Testis (tissue), 2 donors: ENCODE measurements around the gene CMKLR1.

Experiments used
- CTCF ChIP-seq, 3 experiments: fragments of 450-650 bp in 2 of 3; fragments of 200-600 bp in 1 of 3; sonication (generic) in 1 of 3; IDR thresholded peaks; one replicate each; pipeline ENCODE4 v1.5.1; 2016 to 2019; ENCODE audit warnings: antibody characterized with exemption in 3 of 3, mild to moderate bottlenecking in 2 of 3, moderate library complexity in 1 of 3
- POLR2A ChIP-seq: fragments of 450-650 bp; IDR thresholded peaks from one replicate; pipeline ENCODE4 v1.6.1; 2017; ENCODE audit warnings: antibody characterized with exemption, mild to moderate bottlenecking, moderate library complexity

DNA sequence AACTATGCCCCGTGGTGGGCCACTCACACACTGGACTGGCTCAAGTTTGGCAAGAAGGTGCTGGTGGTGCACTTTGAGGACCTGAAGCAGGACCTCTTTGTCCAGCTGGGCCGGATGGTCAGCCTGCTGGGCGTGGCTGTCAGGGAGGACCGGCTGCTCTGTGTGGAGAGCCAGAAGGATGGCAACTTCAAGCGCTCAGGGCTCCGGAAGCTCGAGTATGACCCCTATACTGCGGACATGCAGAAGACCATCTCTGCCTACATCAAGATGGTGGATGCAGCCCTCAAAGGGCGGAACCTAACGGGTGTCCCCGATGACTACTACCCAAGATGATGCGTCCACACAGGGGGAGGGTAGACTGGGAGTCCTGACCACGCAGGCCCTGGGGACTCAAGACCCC, 91.1 kb downstream of the CMKLR1 start:
- TF ChIP-seq POLR2A = no peak
- TF ChIP-seq CTCF (IDR thresholded peaks at IDR 0.05) = no peak
